Lung (tissue), 12 donors: ENCODE data around the gene SUCLG1. TPM values are rescaled to one million over a fixed set of nuclear protein-coding genes. Genes with fewer than 3 reads are reported as not detected.

Experiments used
- ATAC-seq: fragments of 200-7000 bp; cut with Tn5 transposase; one replicate; pipeline ENCODE4 v1.9.1; 2020; ENCODE audit warnings: moderate number of reproducible peaks; ENCODE audit not compliant: insufficient read depth, low FRiP score
- DNase-seq, 3 donors: peaks; one replicate each; pipeline ENCODE4 v3.0.0-alpha.2; 2013 to 2017
- H3K27ac ChIP-seq, 2 donors: one replicate each; pipeline ENCODE4 v1.5.1; 2013; ENCODE audit warnings: mild to moderate bottlenecking in 2 of 2, moderate library complexity in 2 of 2, control low read depth in 1 of 2, inconsistent platforms in 1 of 2, low read depth in 1 of 2, low read length in 1 of 2
- H3K27me3 ChIP-seq, 3 donors: one replicate each; pipeline ENCODE4 v1.5.1; 2013; ENCODE audit warnings: low read length in 2 of 3; ENCODE audit not compliant: control insufficient read depth in 3 of 3, insufficient read depth in 3 of 3
- H3K36me3 ChIP-seq, 4 donors: one replicate each; pipeline ENCODE4 v1.5.1; 2013; ENCODE audit warnings: low read length in 4 of 4, mild to moderate bottlenecking in 1 of 4, moderate library complexity in 1 of 4; ENCODE audit not compliant: control insufficient read depth in 4 of 4, insufficient read depth in 4 of 4
- H3K4me1 ChIP-seq, 5 donors: one replicate each; pipeline ENCODE4 v1.5.1; 2013; ENCODE audit warnings: low read length in 5 of 5, mild to moderate bottlenecking in 2 of 5, moderate library complexity in 1 of 5; ENCODE audit not compliant: control insufficient read depth in 5 of 5, insufficient read depth in 5 of 5
- H3K4me3 ChIP-seq: one replicate; pipeline ENCODE4 v1.5.1; 2013; ENCODE audit warnings: mild to moderate bottlenecking, control low read depth, moderate library complexity
- H3K9ac ChIP-seq, 2 donors: one replicate each; pipeline ENCODE4 v1.5.1; 2013; ENCODE audit warnings: low read length in 2 of 2, control low read depth in 1 of 2; ENCODE audit not compliant: insufficient read depth in 1 of 2
- H3K9me3 ChIP-seq, 4 donors: one replicate each; pipeline ENCODE4 v1.5.1; 2013; ENCODE audit warnings: low read length in 3 of 4, mild to moderate bottlenecking in 1 of 4, moderate library complexity in 1 of 4; ENCODE audit not compliant: control insufficient read depth in 4 of 4, insufficient read depth in 3 of 4
- CTCF ChIP-seq: IDR thresholded peaks from 2 replicates; pipeline ENCODE4 v1.5.1; 2012; ENCODE audit warnings: mild to moderate bottlenecking; ENCODE audit errors: control extremely low read depth, extremely low read depth
- WGBS, 2 donors: extraction: QIAGEN DNeasy Blood & Tissue Kit; methylation state at CpG; one replicate each; pipeline ENCODE4 v1.1.7; 2013; 5-methylcytosine and 5-hydroxymethylcytosine counted together
- polyA plus RNA-seq, 2 donors: library from polyadenylated mRNA; stranded (reverse); fragments of 200-250 nt; gene quantifications; one replicate each; pipeline ENCODE4 v1.2.1, GENCODE V29; 2013
- total RNA-seq, 2 donors: library from RNA; depleted of rRNA in 1 of 2; stranded (reverse); fragments of >200 nt in 1 of 2; gene quantifications; one replicate each; pipeline ENCODE4 v1.2.1, GENCODE V29; 2014 to 2021
- donor health status: control.
- donor health status: control.
- donor health status: Bipolar disorder and iron deficiency.
- donor health status: healthy.
- donor health status: DM: yes; HTN: yes; CAD: no.

Gene SUCLG1
- total and polyA plus RNA-seq, 4 donors, result 56.2 to 87.4 (median 63.9) TPM

GRCh38 chr2:84460670-84461069 is 1.6 kb upstream of the SUCLG1 start:
- 87 to 89% methylated on average over 2 of the region's 2 CpGs for WGBS, 2 donors
- Histone ChIP-seq H3K9ac (no peak overlapping the region), H3K4me1 (peaks cover 1 to 21% (median 13%) of the 10 kb centered on the region in 5 donors), H3K36me3 (peaks cover 0 to 2% (median 0%) of the 10 kb centered on the region in 4 donors), H3K9me3 (no peaks in the 10 kb centered on the region), H3K27ac (no peak overlapping the region), H3K27me3 (no peaks in the 10 kb centered on the region), H3K4me3 (no peak overlapping the region)
- ATAC-seq (no peak), DNase-seq (no peak)
- TF ChIP-seq CTCF, result no peak

- Histone ChIP-seq H3K4me3 (peak overlapping the region; percentile 78), H3K9me3 (no peaks in the 10 kb centered on the region), H3K4me1 (peaks cover 1 to 21% (median 13%) of the 10 kb centered on the region in 5 donors), H3K9ac (peak overlapping the region; percentile 75 to 78), H3K27ac (no peak overlapping the region), H3K27me3 (no peaks in the 10 kb centered on the region), H3K36me3 (peaks cover 0 to 2% (median 0%) of the 10 kb centered on the region in 4 donors)
- 5 to 7% methylated on average over 4 of the region's 4 CpGs for WGBS, 2 donors
- ATAC-seq (peak; percentile 1), DNase-seq (no peak)
- no peak for TF ChIP-seq CTCF
Observed at GRCh38 chr2:84459944-84460429, 907 bp upstream of the SUCLG1 start.

GRCh38 chr2:84458551-84459017 is 496 bp downstream of the SUCLG1 start:
- Histone ChIP-seq H3K27ac (peak overlapping the region; percentile 93 to 96), H3K4me1 (peaks cover 0 to 23% (median 13%) of the 10 kb centered on the region in 5 donors), H3K36me3 (peaks cover 0 to 7% (median 3%) of the 10 kb centered on the region in 4 donors), H3K4me3 (peak overlapping the region; percentile 98), H3K9me3 (no peaks in the 10 kb centered on the region), H3K27me3 (no peaks in the 10 kb centered on the region), H3K9ac (peak overlapping the region; percentile 75 to 78)
- DNase-seq (peak; percentile 19 to 58 (median 46)), ATAC-seq (peak; percentile 22)
- WGBS, 2 donors, result 1 to 3% methylated on average over 16 of the region's 16 CpGs
- TF ChIP-seq CTCF, result no peak

- no peak overlapping the region for H3K27ac ChIP-seq
- H3K27me3 ChIP-seq, result no peaks in the 10 kb centered on the region
- ATAC-seq, result no peak
- no peak for DNase-seq
- H3K4me1 ChIP-seq, result peaks cover 0 to 28% (median 13%) of the 10 kb centered on the region in 5 donors
- 57 to 80% methylated on average over 2 of the region's 2 CpGs for WGBS, 2 donors
- H3K4me3 ChIP-seq, result no peak overlapping the region
- peak overlapping the region; percentile 75 to 78 for H3K9ac ChIP-seq
- peaks cover 0 to 7% (median 3%) of the 10 kb centered on the region in 4 donors for H3K36me3 ChIP-seq
- H3K9me3 ChIP-seq, result no peaks in the 10 kb centered on the region
- TF ChIP-seq CTCF, result no peak
Observed at GRCh38 chr2:84457686-84458085, 1.4 kb downstream of the SUCLG1 start.
